WI38 (cell line): ENCODE results near the gene CCDC106.

ENCODE experiments used
- H3K4me3 ChIP-seq: 2 replicates; pipeline ENCODE4 v1.5.1; 2011; ENCODE audit warnings: low read depth, mild to moderate bottlenecking, control low read depth, low read length
- CTCF ChIP-seq: IDR thresholded peaks from 2 replicates; pipeline ENCODE4 v1.5.1; 2012; ENCODE audit warnings: low read depth, mild to moderate bottlenecking, control low read depth, low read length

Gene CCDC106

GRCh38 chr19:55696301-55697068 lies 48.5 kb downstream of the CCDC106 start:
- no peak for TF ChIP-seq CTCF
- H3K4me3 ChIP-seq: no peak overlapping the region

- H3K4me3 ChIP-seq: no peak overlapping the region
- no peak for TF ChIP-seq CTCF
Observed at GRCh38 chr19:55697069-55697440, 49.0 kb downstream of the CCDC106 start.

- H3K4me3 ChIP-seq: no peak overlapping the region
- TF ChIP-seq CTCF: no peak
Observed at GRCh38 chr19:55697698-55698097, 49.7 kb downstream of the CCDC106 start.

GRCh38 chr19:55698256-55698655 lies 50.2 kb downstream of the CCDC106 start:
- no peak for TF ChIP-seq CTCF
- no peak overlapping the region for H3K4me3 ChIP-seq

DNA sequence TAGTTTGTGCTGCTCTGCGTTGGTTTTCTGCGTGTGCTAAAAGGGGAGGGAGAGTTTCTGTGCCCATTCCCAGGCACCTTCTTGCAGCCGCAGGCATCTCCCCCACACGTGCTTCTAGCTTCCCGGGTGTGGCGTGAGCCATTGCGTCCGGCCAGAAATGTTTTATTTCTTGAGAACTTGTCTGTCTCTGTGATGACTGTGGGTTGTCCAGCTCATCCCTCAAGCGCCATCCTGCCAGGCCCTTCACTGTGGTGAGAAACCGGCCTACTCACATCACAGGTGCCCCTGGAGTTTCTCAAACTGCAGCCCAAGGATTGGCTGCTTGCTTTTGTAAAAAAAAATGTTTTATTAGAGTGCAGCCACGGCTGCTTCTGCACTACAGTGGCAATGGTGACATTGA lies 51.2 kb downstream of the CCDC106 start:
- no peak for TF ChIP-seq CTCF
- no peak overlapping the region for H3K4me3 ChIP-seq

GRCh38 chr19:55700813-55701212 lies 52.8 kb downstream of the CCDC106 start:
- no peak for TF ChIP-seq CTCF
- H3K4me3 ChIP-seq: no peak overlapping the region

DNA sequence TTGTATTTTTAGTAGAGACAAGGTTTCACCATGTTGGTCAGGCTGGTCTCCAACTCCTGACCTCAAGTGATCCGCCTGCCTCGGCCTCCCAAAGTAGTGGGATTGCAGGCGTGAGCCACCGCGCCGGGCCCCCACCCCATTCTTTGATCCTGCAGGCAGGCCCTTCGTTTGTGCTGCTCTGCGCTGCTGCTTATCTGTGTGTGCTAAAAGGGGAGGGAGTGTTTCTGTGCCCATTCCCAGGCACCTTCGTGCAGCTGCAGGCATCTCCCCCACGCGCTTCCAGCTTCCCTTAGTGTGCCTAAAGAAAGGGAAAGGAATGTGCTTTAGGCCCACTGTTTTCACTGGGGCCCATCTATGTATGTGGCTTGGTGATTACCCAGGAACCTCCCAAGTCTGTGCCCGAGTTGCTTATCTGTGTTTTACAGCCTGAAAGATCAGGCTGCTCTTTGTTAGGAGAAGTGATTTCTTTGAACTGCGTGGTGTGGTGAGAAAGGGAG lies 54.2 kb downstream of the CCDC106 start:
- no peak overlapping the region for H3K4me3 ChIP-seq
- no peak for TF ChIP-seq CTCF
